IPS DF 6.9 (cell line): Measurements from ENCODE around the gene BDP1.
A peak's percentile ranks its signal among the peaks of the same experiment; 100 is the strongest.
"Not testable (repeated sequence)": the region's sequence is repeated elsewhere in the genome, so short reads cannot be mapped to it uniquely, and the experiment has no call there.

Experiments
- DNase-seq: peaks from one replicate; pipeline ENCODE4 v3.0.0-alpha.2; 2013; ENCODE audit warnings: low read depth, low spot score
- H3K27ac ChIP-seq: one replicate; pipeline ENCODE4 v1.5.1; 2013; ENCODE audit warnings: low read length, control low read depth
- H3K27me3 ChIP-seq: 2 replicates; pipeline ENCODE4 v1.6.1; 2013; ENCODE audit warnings: mild to moderate bottlenecking, low read length; ENCODE audit not compliant: control insufficient read depth, insufficient read depth
- H3K36me3 ChIP-seq: 2 replicates; pipeline ENCODE4 v1.6.1; 2013; ENCODE audit warnings: low read length; ENCODE audit not compliant: control insufficient read depth, insufficient read depth
- H3K4me1 ChIP-seq: 2 replicates; pipeline ENCODE4 v1.6.1; 2013; ENCODE audit warnings: low read length; ENCODE audit not compliant: control insufficient read depth, insufficient read depth
- H3K4me3 ChIP-seq: 2 replicates; pipeline ENCODE4 v1.5.1; 2013; ENCODE audit warnings: mild to moderate bottlenecking, low read length
- H3K9me3 ChIP-seq: 2 replicates; pipeline ENCODE4 v1.6.1; 2013; ENCODE audit warnings: low read length, inconsistent platforms; ENCODE audit not compliant: control insufficient read depth, insufficient read depth
- WGBS: extraction: QIAGEN DNeasy Blood & Tissue Kit; methylation state at CpG from one replicate; pipeline ENCODE4 v1.1.7; 2013; ENCODE audit warnings: mixed read lengths, missing lambda C conversion rate; ENCODE audit not compliant: insufficient read length, insufficient coverage; 5-methylcytosine and 5-hydroxymethylcytosine counted together

Gene BDP1

GRCh38 chr5:71569748-71570509 lies 114.5 kb downstream of the BDP1 start:
- Histone ChIP-seq H3K4me1 (no peaks in the 10 kb centered on the region), H3K9me3 (no peaks in the 10 kb centered on the region), H3K27me3 (no peaks in the 10 kb centered on the region), H3K27ac (no peak overlapping the region), H3K36me3 (no peaks in the 10 kb centered on the region; the same call in 1 of the 2 replicates), H3K4me3 (no peak overlapping the region)
- DNase-seq: no peak
- no CpG with 5 or more reads among the region's 5 CpGs for WGBS

- DNase-seq, H3K4me1 ChIP-seq, H3K27ac ChIP-seq, H3K4me3 ChIP-seq, H3K9me3 ChIP-seq, H3K36me3 ChIP-seq, H3K27me3 ChIP-seq: not testable (repeated sequence)
- WGBS: no CpG with 5 or more reads among the region's 7 CpGs
Measured at GRCh38 chr5:71571811-71572210, 116.4 kb downstream of the BDP1 start.

GRCh38 chr5:71573591-71573990 lies 118.1 kb downstream of the BDP1 start:
- WGBS: no CpG with 5 or more reads among the region's 7 CpGs

GRCh38 chr5:71575588-71575987 lies 120.1 kb downstream of the BDP1 start:
- not testable (repeated sequence) for H3K9me3 ChIP-seq, H3K4me3 ChIP-seq, H3K27ac ChIP-seq, H3K36me3 ChIP-seq, DNase-seq, H3K4me1 ChIP-seq, H3K27me3 ChIP-seq
- WGBS: no CpG with 5 or more reads among the region's 4 CpGs

More at GRCh38 chr5:71573591-71573990, 118.1 kb downstream of the BDP1 start:
- Histone ChIP-seq H3K9me3 (no peaks in the 10 kb centered on the region), H3K4me1 (no peaks in the 10 kb centered on the region), H3K36me3 (no peaks in the 10 kb centered on the region), H3K27me3 (no peaks in the 10 kb centered on the region), H3K4me3 (no peak overlapping the region), H3K27ac (no peak overlapping the region)
- DNase-seq: no peak

- no peak for DNase-seq
- WGBS: no CpG with 5 or more reads among the region's 3 CpGs
- no peak overlapping the region for H3K4me3 ChIP-seq
- no peaks in the 10 kb centered on the region for H3K9me3 ChIP-seq
- no peaks in the 10 kb centered on the region for H3K36me3 ChIP-seq
- H3K27me3 ChIP-seq: no peaks in the 10 kb centered on the region
- no peaks in the 10 kb centered on the region for H3K4me1 ChIP-seq
- no peak overlapping the region for H3K27ac ChIP-seq
Measured at GRCh38 chr5:71576241-71576640, 120.8 kb downstream of the BDP1 start.

- no CpG with 5 or more reads among the region's 6 CpGs for WGBS
- not testable (repeated sequence) for H3K27me3 ChIP-seq, H3K4me1 ChIP-seq, H3K27ac ChIP-seq, H3K9me3 ChIP-seq, H3K36me3 ChIP-seq, H3K4me3 ChIP-seq, DNase-seq
Measured at GRCh38 chr5:71577839-71578238, 122.4 kb downstream of the BDP1 start.

GRCh38 chr5:71582945-71583584 lies 127.6 kb downstream of the BDP1 start:
- Histone ChIP-seq H3K4me3 (no peak overlapping the region), H3K36me3 (no peaks in the 10 kb centered on the region), H3K9me3 (no peaks in the 10 kb centered on the region), H3K27me3 (no peaks in the 10 kb centered on the region), H3K27ac (no peak overlapping the region), H3K4me1 (0 out of 2 replicates have a peak, but pooled peaks cover 1% of the 10 kb centered on the region)
- 100% methylated on average over 1 of the region's 4 CpGs for WGBS
- DNase-seq: no peak

- Histone ChIP-seq H3K4me3 (peak overlapping the region; percentile 85; the same call in 1 of the 2 replicates), H3K36me3 (no peaks in the 10 kb centered on the region), H3K9me3 (no peaks in the 10 kb centered on the region), H3K27me3 (no peaks in the 10 kb centered on the region), H3K27ac (no peak overlapping the region), H3K4me1 (peaks cover 1% of the 10 kb centered on the region; the same call in 1 of the 2 replicates)
- WGBS: no CpG with 5 or more reads among the region's 22 CpGs
- DNase-seq: peak; percentile 11
Measured at GRCh38 chr5:71586052-71586940, 130.8 kb downstream of the BDP1 start.

GRCh38 chr5:71586941-71587765 lies 131.7 kb downstream of the BDP1 start, which contains the start of gene MCCC2:
Gene MCCC2 (plus strand): TSS chr5:71587340. CDS start chr5:71587426, 86 bp downstream.
- peak within 1 kb of the TSS; percentile 85; the same call in 1 of the 2 replicates for H3K4me3 ChIP-seq
- H3K9me3 ChIP-seq: no peaks in the 10 kb centered on the region
- peak; percentile 75 for DNase-seq
- no peak within 1 kb of the TSS for H3K27ac ChIP-seq
- no CpG with 5 or more reads among the region's 56 CpGs for WGBS
- H3K36me3 ChIP-seq: no peaks in the 10 kb centered on the region
- no peaks in the 10 kb centered on the region for H3K27me3 ChIP-seq
- peaks cover 1% of the 10 kb centered on the region; the same call in 1 of the 2 replicates for H3K4me1 ChIP-seq
